Muscle of leg (tissue), 11 donors: ENCODE results near the gene ENTPD1. TPM values are rescaled to one million over a fixed set of nuclear protein-coding genes. Genes with fewer than 3 reads are reported as not detected.
"Not testable (repeated sequence)": the region's sequence is repeated elsewhere in the genome, so short reads cannot be mapped to it uniquely, and the experiment has no call there.

ENCODE experiments used
- DNase-seq: peaks from one replicate; pipeline ENCODE4 v3.0.0; 2013
- H3K27ac ChIP-seq: one replicate; pipeline ENCODE4 v1.5.1; 2013; ENCODE audit warnings: mild to moderate bottlenecking, low read length, control low read depth
- H3K27me3 ChIP-seq: one replicate; pipeline ENCODE4 v1.6.1; 2013; ENCODE audit warnings: low read length; ENCODE audit not compliant: control insufficient read depth, insufficient read depth
- H3K36me3 ChIP-seq: one replicate; pipeline ENCODE4 v1.6.1; 2013; ENCODE audit warnings: low read length; ENCODE audit not compliant: control insufficient read depth, insufficient read depth
- H3K4me1 ChIP-seq: one replicate; pipeline ENCODE4 v1.6.1; 2013; ENCODE audit warnings: low read length; ENCODE audit not compliant: control insufficient read depth, insufficient read depth
- H3K4me3 ChIP-seq: one replicate; pipeline ENCODE4 v1.5.1; 2013; ENCODE audit warnings: low read length, control low read depth
- H3K9me3 ChIP-seq: replicated peaks from 2 replicates; pipeline ENCODE4 v1.6.1; 2013; ENCODE audit warnings: low read depth, low read length; ENCODE audit not compliant: control insufficient read depth
- WGBS: methylation state at CpG from one replicate; pipeline ENCODE4 v1.1.5; 2013; ENCODE audit warnings: missing lambda C conversion rate; ENCODE audit not compliant: insufficient coverage; 5-methylcytosine and 5-hydroxymethylcytosine counted together
- polyA plus RNA-seq, 8 donors: library from polyadenylated mRNA; unstranded; fragments of 120-200 nt; gene quantifications; one replicate each; pipeline versions ENCODE4 v1.2.1 to v1.2.3, GENCODE V29; 2013; ENCODE audit warnings: inconsistent platforms in 1 of 8, low replicate concordance in 1 of 8; ENCODE audit not compliant: insufficient read length in 8 of 8, insufficient read depth in 1 of 8
- total RNA-seq: library from RNA; stranded (reverse); fragments of 120-200 nt; gene quantifications from one replicate; pipeline ENCODE4 v1.2.4, GENCODE V29; 2013

Gene ENTPD1
- total and polyA plus RNA-seq, 9 donors: 11.0 to 17.3 (median 14.8) TPM

DNA sequence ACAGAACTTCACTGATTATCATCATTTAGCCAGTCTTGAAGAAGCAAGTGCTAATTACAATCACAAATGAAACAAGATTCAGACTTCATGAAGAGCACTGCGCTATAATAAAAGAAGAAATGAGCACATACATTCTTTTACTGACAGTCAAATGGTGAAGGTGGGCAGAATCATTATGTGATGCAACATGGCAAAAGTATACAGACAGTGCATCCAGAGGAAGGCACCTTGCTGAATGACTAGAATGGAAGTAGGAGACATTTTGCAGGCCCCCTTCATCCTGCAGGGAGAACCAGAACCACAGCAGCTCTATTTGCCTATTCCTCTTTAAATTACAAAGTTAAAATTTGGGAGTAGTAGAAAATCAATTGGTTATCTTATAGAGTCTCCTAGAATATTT, 120.8 kb downstream of the ENTPD1 start:
- H3K36me3 ChIP-seq: peaks cover 8% of the 10 kb centered on the region
- WGBS: no CpG with 5 or more reads among the region's 1 CpG

DNA sequence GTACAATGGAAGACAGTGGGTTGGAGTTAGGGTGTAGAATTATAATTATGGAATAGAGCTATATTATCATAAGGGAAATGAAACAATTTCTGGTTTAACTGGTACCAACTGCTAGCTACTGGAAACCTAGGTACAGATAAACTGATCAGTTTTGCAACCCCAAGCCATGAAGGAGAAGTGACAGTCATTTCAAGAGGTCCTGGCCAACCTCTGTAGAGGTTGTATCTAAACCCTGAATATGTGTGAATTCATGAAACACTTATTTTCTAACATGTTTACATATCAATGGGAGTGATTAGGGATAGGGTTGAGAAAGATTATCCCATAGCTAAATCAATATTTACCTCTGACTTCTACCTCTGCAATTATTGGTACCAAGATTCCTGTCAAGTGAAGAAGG, 121.9 kb downstream of the ENTPD1 start:
- DNase-seq: no peak
- Histone ChIP-seq H3K36me3 (peaks cover 8% of the 10 kb centered on the region), H3K9me3 (no peaks in the 10 kb centered on the region), H3K4me1 (no peaks in the 10 kb centered on the region), H3K4me3 (no peak overlapping the region), H3K27ac (no peak overlapping the region), H3K27me3 (no peaks in the 10 kb centered on the region)

More for the DNA sequence above, 120.8 kb downstream of the ENTPD1 start:
- DNase-seq: no peak
- no peaks in the 10 kb centered on the region for H3K4me1 ChIP-seq
- H3K27me3 ChIP-seq: no peaks in the 10 kb centered on the region
- H3K27ac ChIP-seq: no peak overlapping the region
- H3K9me3 ChIP-seq: no peaks in the 10 kb centered on the region
- H3K4me3 ChIP-seq: no peak overlapping the region

DNA sequence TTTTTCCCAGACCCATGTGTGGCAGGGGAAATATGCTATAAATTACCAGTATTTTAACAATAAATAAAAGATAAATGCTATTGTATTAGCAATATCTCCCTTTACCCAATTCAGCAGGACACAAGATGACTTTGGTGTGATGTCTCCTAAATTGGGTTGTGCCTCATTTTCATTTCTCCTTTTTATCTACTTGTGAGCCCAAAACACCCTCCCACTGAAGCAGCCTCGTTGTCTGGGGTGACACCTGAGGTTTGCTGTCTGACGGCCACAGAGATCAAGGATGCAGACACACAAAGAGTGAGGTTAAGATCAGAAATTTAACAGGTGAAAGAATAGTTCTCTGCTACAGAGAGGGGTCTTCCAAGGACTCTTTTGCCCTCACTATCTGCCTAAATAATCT, 124.7 kb downstream of the ENTPD1 start:
- Histone ChIP-seq H3K27ac (no peak overlapping the region), H3K4me1 (no peaks in the 10 kb centered on the region), H3K36me3 (no peaks in the 10 kb centered on the region), H3K4me3 (no peak overlapping the region), H3K27me3 (no peaks in the 10 kb centered on the region), H3K9me3 (no peaks in the 10 kb centered on the region)
- no peak for DNase-seq
- no CpG with 5 or more reads among the region's 2 CpGs for WGBS

DNA sequence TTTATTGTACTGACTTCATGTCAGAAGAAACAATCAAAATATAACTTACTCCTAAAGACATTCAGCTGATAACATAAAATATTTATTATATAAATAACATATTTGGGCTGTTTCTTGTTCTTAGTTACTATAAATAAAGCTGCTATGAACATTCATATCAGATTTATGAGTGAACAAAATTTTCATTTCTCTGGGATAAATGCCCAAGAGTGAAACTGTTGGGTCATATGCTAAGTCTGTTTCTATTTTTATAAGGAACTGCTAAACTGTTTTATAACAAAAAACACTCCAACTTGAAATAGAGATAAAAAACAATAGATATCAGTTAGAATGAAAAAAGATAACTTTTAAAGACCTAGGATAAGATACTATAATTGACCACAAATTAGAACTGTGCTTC, 125.4 kb downstream of the ENTPD1 start:
- H3K4me3 ChIP-seq: no peak overlapping the region
- no peaks in the 10 kb centered on the region for H3K4me1 ChIP-seq
- peak; percentile 42 for DNase-seq
- no peaks in the 10 kb centered on the region for H3K36me3 ChIP-seq
- no peaks in the 10 kb centered on the region for H3K9me3 ChIP-seq
- H3K27me3 ChIP-seq: no peaks in the 10 kb centered on the region
- H3K27ac ChIP-seq: no peak overlapping the region

DNA sequence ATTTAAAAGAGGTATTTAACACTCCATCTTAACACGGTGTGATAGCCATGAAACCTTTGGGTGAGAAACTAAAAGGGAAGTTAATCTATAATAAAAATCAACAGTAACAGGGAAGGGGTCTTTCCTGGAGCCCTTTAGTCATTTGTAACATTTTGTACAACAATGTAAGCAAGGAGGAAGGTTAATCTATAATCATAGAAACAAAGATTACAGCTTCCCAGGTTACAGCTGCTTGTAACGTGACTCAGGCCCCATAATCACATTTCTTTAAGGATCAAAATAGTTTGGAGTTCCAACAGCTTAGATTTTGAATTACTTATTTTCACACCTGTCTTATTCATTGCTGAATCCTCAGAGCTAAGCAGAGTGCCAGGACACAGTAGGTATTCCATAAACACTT, 133.9 kb downstream of the ENTPD1 start:
- Histone ChIP-seq H3K9me3 (no peaks in the 10 kb centered on the region), H3K36me3 (no peaks in the 10 kb centered on the region), H3K27ac (no peak overlapping the region), H3K27me3 (no peaks in the 10 kb centered on the region), H3K4me3 (no peak overlapping the region), H3K4me1 (no peaks in the 10 kb centered on the region)
- no CpG with 5 or more reads among the region's 2 CpGs for WGBS
- no peak for DNase-seq

DNA sequence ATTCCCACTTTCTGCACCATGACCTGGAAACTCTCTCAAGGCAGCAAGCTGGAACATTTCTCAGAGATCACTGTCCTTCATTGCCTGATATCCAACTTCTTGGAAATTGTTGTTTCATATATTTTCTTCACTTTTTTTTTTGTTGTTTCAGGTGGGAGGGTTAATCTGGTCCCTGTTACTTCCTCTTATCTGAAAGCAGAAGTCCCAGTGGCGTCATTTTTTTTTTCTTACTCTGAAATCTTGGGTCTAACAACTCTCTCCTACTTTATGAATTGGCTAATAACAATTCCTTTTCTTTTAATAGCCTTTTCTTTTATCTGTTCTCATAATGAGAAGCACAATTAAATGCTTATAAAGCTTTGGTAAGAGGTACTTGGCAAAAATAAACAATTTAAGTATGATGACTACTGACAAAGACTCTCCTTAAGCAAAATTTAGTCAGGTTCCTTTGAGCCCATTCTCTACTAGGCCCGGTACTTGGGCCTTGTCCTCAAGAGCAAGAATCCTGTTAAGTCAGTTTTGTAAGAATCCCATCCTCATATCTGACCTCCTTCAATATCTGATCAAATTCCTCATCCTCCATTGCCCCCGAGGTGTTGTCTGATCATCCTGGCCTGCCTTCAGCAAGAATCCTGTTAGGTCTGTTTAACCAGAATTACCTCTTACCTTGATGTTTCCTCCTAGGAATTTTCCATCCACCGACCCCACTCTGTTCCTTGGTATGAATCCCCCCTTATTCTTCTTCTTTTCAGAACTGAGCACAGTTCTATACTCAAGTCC, 140.3 kb downstream of the ENTPD1 start:
- Histone ChIP-seq H3K4me3 (no peak overlapping the region), H3K9me3 (no peaks in the 10 kb centered on the region), H3K27ac (no peak overlapping the region), H3K36me3 (peaks cover 10% of the 10 kb centered on the region), H3K4me1 (no peaks in the 10 kb centered on the region), H3K27me3 (no peaks in the 10 kb centered on the region)
- peak; percentile 13 for DNase-seq
- 88% methylated on average over 3 of the region's 4 CpGs for whole genome bisulfite sequencing

DNA sequence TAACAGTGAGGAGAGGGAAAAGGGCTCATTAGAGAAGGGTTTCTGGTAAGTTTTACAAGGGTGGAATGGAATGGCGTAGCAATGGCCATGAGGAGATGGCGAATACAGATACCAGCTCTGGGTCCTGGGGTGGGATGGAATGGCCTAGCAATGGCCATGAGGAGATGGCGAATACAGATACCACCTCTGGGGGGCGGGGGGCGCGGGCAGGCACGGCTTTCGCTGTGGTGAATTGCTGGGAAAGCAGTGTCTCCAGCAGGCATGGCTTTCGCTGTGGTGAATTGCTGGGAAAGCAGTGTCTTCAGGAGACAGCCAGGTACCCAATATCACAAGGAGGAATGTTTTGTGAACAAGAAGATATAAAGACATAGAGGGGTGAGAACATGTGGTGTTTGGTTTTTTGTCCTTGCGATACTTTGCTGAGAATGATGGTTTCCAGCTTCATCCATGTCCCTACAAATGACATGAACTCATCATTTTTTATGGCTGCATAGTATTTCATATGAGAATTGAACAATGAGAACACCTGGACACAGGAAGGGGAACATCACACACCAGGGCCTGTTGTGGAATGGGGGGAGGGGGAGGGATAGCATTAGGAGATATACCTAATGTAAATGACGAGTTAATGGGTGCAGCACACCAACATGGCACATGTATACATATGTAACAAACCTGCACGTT, 150.1 kb downstream of the ENTPD1 start:
- H3K36me3 ChIP-seq, H3K27me3 ChIP-seq, H3K27ac ChIP-seq, H3K4me3 ChIP-seq, DNase-seq, H3K4me1 ChIP-seq, H3K9me3 ChIP-seq: not testable (repeated sequence)
- 97% methylated on average over 8 of the region's 12 CpGs for WGBS

DNA sequence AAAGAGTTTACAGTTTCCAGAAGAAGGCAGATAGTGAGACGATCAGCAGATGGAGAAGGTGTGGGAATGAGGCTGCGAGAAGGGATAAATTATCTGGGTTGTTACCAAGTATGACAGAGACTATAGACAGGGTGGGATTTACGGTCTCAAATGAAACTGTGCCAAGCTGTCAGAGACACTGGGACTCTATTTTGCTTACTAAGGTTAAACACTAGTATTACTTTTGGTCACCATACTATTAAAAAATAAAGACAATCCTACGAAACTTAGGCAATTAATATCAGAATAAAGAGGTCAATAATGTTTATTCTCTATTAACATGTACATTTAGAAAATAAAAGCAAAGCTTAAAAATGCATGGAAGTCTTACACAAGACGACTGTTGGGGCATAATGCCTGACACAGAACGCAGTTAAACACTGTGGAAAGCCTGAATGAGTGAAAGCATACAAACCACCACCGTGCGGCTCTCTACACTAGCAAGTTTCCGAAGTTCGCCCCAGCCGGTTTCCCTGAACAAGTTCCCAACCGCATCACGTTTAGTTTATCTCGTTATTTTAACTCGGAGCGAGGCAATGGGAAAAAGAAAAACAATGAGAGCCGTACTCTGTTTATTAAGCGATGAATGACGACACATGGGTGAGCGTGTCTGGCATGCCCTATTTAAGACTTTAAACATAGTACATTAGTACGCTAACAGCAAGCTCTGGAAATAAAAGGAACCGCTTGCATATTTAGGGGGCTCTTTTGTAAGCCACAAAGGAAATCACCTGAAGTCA, 150.9 kb downstream of the ENTPD1 start:
- Histone ChIP-seq H3K27me3 (no peaks in the 10 kb centered on the region), H3K9me3 (no peaks in the 10 kb centered on the region), H3K4me3 (peak overlapping the region; percentile 85), H3K4me1 (no peaks in the 10 kb centered on the region), H3K27ac (peak overlapping the region; percentile 53), H3K36me3 (peaks cover 2% of the 10 kb centered on the region)
- WGBS: 20% methylated on average over 8 of the region's 22 CpGs
- peak; percentile 74 for DNase-seq

DNA sequence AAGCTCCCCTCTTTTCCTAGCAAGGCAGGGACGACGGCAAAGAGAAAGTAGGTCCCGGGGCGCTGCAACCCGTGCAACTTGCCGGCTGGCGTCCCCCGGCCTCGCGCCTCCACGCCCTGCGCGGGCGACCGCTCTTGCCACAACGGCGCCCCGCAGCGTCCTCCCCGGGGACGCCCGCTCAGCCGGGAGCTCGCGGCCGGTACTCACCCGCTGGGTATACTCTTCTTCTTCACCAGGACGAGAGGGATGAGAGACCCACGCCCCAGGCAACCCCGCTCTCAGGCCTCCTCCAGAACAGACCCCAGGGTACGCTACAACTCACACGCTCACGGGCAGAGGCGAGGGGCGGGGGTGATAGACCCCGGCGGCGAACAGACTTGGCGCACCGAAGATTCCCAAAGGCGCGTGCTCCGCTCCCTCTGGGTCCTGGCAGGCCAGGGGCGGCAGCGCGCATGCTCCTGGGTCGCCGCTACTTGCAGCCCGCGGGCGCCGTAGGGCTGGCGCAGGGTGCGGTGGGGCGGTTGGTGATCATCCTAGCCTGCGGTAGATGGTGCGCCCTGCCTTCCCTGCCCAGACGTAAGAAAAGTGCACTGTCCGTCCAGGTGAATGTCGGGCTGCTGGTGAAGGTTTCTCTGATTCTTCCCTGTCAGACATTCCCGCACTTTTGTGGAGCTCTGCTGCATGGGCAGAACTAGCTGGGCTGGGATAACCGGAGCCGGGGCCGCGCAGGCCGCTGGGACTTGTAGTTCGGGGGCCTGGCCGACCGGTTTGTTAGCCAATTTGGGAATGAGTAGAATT, 151.7 kb downstream of the ENTPD1 start, which contains the start of gene CC2D2B:
Gene CC2D2B (plus strand): TSS at position 520 of the 798 bp plus-strand sequence. CDS start 3,349 bp downstream, outside the sequence.
- under 1% methylated on average over 67 of the region's 69 CpGs for WGBS
- H3K36me3 ChIP-seq: peaks cover 2% of the 10 kb centered on the region
- peak within 1 kb of the TSS; percentile 83 for H3K27ac ChIP-seq
- H3K9me3 ChIP-seq: no peaks in the 10 kb centered on the region
- H3K4me1 ChIP-seq: no peaks in the 10 kb centered on the region
- peak within 1 kb of the TSS; percentile 85 for H3K4me3 ChIP-seq
- peak; percentile 87 for DNase-seq
- H3K27me3 ChIP-seq: no peaks in the 10 kb centered on the region
